MCF 10A (cell line): Measurements from ENCODE around the gene NANOS2. TPM values are rescaled to one million over a fixed set of nuclear protein-coding genes. Genes with fewer than 3 reads are reported as not detected.

ENCODE experiments used
- BruUV-seq: library from RNA; stranded (reverse); fragments of 400-500 nt; replicated peaks from 2 replicates; lab custom pipeline; 2021; lab: Mats Ljungman, UMichigan
- CTCF ChIA-PET: fragments of 300-600 bp; sonication (Branson Sonifier 250); formaldehyde crosslinking; extraction: SDS; loops from one replicate; lab custom pipeline; 2021; ENCODE audit warnings: antibody characterized with exemption, inconsistent platforms; lab: Yijun Ruan, JAX
- POLR2A ChIA-PET: fragments of 300-600, 350-650 bp; sonication (Branson Sonifier 250); formaldehyde crosslinking; extraction: SDS; loops from one replicate; lab custom pipeline; 2020; ENCODE audit warnings: antibody characterized with exemption, inconsistent platforms; lab: Yijun Ruan, JAX
- DNase-seq: peaks from one replicate; pipeline ENCODE4 v3.0.0-alpha.2; 2018; ENCODE audit not compliant: unreplicated experiment
- H3K27ac Mint-ChIP-seq: one replicate; pipeline ENCODE4 v1.8.0; 2022; ENCODE audit warnings: mild to moderate bottlenecking, low read depth, mixed read lengths; ENCODE audit not compliant: unreplicated experiment
- H3K27me3 Mint-ChIP-seq: one replicate; pipeline ENCODE4 v1.8.0; 2022; ENCODE audit warnings: mixed read lengths; ENCODE audit not compliant: insufficient read depth, unreplicated experiment
- H3K36me3 Mint-ChIP-seq: one replicate; pipeline ENCODE4 v1.8.0; 2022; ENCODE audit warnings: mild to moderate bottlenecking, moderate library complexity, mixed read lengths; ENCODE audit not compliant: insufficient read depth, unreplicated experiment
- H3K4me1 Mint-ChIP-seq: one replicate; pipeline ENCODE4 v1.8.0; 2022; ENCODE audit warnings: mixed read lengths; ENCODE audit not compliant: insufficient read depth, unreplicated experiment
- H3K4me3 Mint-ChIP-seq: one replicate; pipeline ENCODE4 v1.8.0; 2022; ENCODE audit warnings: mild to moderate bottlenecking, moderate library complexity, mixed read lengths; ENCODE audit not compliant: unreplicated experiment
- H3K9me3 Mint-ChIP-seq: one replicate; pipeline ENCODE4 v1.8.0; 2022; ENCODE audit warnings: mixed read lengths; ENCODE audit not compliant: unreplicated experiment
- intact Hi-C: fragments of 100-400 bp; cut with micrococcal nuclease; formaldehyde crosslinking; loops from 2 replicates; pipeline ENCODE4 v1.14.1; 2022
- total RNA-seq: library from RNA; stranded (reverse); gene quantifications from 2 replicates; pipeline ENCODE4 v1.2.3, GENCODE V29; 2022
- TF ChIP-seq, protein P1 (sequence below): fragments of 200-600 bp; IDR thresholded peaks from one replicate; pipeline ENCODE4 v1.8.0; 2022; ENCODE audit warnings: antibody characterized with exemption, mild to moderate bottlenecking; ENCODE audit not compliant: unreplicated experiment

Gene NANOS2
- total RNA-seq, 1 experiment from 2014 or later: not detected

DNA sequence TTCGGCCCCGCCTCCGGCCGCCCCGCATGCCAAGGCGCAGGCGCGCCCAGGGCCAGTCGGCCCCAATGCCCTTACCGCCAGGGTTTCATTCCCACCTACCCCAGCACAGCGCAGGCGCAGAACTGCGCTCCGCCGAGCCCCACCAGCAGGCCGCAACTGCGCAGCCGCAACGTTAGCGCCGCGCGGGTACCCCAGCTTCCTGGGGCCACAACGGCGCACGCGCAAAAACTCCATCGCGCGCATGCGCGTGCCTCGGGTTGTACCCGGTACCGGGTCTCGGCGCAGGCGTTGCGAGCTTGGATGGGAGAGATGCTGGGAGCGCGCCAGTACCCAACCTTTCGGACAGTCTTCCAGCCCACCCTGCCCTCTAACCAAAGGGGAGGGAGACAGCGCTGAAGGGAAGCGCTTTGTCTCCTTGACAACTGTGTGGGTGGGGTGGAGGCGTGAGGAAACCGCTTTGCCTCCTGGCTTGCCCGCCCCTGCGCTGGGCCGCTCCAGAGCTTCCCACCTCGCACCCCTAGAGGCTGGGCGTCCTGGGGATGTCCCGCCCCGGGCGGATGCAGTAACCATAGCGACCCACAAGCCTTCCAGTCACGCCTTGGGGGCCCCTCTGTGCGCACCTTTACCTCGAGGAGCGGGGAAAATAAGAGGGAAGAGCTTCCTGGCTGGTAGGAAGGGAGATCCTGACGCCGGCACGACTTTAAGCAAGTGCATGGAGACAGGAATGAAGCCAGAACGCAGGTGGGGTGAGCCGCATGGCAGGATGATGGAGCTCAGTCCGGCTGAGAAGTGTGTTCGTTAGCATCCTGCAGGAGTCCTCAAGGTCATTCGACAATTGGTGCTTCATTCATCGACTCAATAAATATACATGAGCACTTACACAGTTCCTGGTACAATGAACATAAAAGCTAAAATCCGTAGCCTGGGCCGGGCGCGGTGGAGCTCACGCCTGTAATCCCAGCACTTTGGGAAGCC lies 11.6 kb downstream of the NANOS2 start:
- intact Hi-C loops: no loop called here
- peak overlapping the region; percentile 98 for H3K4me3 Mint-ChIP-seq
- H3K36me3 Mint-ChIP-seq: peaks cover 31% of the 10 kb centered on the region
- TF ChIP-seq, protein P1, sequence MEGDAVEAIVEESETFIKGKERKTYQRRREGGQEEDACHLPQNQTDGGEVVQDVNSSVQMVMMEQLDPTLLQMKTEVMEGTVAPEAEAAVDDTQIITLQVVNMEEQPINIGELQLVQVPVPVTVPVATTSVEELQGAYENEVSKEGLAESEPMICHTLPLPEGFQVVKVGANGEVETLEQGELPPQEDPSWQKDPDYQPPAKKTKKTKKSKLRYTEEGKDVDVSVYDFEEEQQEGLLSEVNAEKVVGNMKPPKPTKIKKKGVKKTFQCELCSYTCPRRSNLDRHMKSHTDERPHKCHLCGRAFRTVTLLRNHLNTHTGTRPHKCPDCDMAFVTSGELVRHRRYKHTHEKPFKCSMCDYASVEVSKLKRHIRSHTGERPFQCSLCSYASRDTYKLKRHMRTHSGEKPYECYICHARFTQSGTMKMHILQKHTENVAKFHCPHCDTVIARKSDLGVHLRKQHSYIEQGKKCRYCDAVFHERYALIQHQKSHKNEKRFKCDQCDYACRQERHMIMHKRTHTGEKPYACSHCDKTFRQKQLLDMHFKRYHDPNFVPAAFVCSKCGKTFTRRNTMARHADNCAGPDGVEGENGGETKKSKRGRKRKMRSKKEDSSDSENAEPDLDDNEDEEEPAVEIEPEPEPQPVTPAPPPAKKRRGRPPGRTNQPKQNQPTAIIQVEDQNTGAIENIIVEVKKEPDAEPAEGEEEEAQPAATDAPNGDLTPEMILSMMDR: no peak
- DNase-seq: peak; percentile 98
- H3K9me3 Mint-ChIP-seq: no peaks in the 10 kb centered on the region
- no peaks in the 10 kb centered on the region for H3K27me3 Mint-ChIP-seq
- no peak overlapping the region for H3K27ac Mint-ChIP-seq
- no TSS peak for BruUV-seq
- POLR2A ChIA-PET: interaction anchor here (0.6 to 4.4 kb wide), 17 partner anchors 8 to 759 kb away, joined by 3 to 46 read pairs (median 3); partner anchors contain the start of genes CCDC61, FOXA3, IRF2BP1 and SYMPK
- CTCF ChIA-PET: interaction anchor here (0.6 to 1.9 kb wide), 7 partner anchors 9 to 561 kb away, joined by 3 to 8 read pairs (median 4); no protein-coding TSS in a partner anchor
- peaks cover 6% of the 10 kb centered on the region for H3K4me1 Mint-ChIP-seq

DNA sequence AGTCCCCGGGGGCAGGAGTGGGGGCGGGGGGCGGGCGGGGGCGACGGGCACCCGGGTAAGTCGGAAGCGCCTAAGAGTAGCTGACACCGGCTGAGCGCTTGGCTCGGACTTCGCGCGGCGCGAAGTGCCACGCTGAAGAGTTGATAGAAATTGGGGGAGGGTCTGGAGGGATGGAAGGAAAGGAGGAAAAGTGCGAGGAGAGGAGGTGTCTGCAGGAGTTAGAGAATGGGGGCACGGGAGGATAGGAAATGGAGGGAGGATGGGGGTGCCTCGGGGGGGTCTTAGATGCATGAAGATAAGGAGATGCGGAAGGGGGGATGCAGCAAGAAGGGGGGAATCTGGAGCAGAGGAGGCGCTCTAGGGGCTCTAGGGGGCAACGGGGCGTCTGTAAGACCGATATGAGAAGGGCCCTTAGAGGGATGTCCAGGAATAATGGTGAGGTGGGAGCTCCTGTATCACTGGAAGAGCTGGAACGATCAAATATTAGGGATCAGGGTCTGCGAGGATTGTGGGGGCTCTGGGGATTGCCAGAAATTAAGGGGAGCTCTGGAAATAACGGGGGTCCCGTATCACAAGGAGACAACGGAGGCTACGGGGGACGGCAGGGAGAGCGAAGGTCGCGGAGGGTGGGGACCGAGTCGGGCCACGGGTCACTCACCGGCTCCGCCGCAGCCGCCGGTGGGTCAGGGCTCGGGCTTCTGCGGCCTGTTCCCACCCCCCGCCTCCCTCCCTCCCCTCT lies 12.5 kb downstream of the NANOS2 start, which contains the start of gene MYPOP:
TSS of gene MYPOP (minus strand) at position 702 of the 739 bp plus-strand sequence. CDS start 840 bp downstream, outside the sequence.
- CTCF ChIA-PET: interaction anchor here (0.7 to 1.9 kb wide), 5 partner anchors 10 to 379 kb away, joined by 3 to 8 read pairs (median 5); no protein-coding TSS in a partner anchor
- peaks cover 40% of the 10 kb centered on the region for H3K36me3 Mint-ChIP-seq
- intact Hi-C loops: no loop called here
- POLR2A ChIA-PET: interaction anchor here (0.6 to 4.4 kb wide), 14 partner anchors 15 to 759 kb away, joined by 3 to 46 read pairs (median 4); partner anchors contain the start of genes CCDC61, FOXA3, IRF2BP1 and SYMPK
- peak within 1 kb of the TSS; percentile 83 for H3K27ac Mint-ChIP-seq
- H3K4me1 Mint-ChIP-seq: peaks cover 6% of the 10 kb centered on the region
- TF ChIP-seq, protein P1: no peak
- H3K9me3 Mint-ChIP-seq: no peaks in the 10 kb centered on the region
- peak; percentile 16 for DNase-seq
- BruUV-seq: no TSS peak
- H3K4me3 Mint-ChIP-seq: peak within 1 kb of the TSS; percentile 98
- H3K27me3 Mint-ChIP-seq: no peaks in the 10 kb centered on the region

DNA sequence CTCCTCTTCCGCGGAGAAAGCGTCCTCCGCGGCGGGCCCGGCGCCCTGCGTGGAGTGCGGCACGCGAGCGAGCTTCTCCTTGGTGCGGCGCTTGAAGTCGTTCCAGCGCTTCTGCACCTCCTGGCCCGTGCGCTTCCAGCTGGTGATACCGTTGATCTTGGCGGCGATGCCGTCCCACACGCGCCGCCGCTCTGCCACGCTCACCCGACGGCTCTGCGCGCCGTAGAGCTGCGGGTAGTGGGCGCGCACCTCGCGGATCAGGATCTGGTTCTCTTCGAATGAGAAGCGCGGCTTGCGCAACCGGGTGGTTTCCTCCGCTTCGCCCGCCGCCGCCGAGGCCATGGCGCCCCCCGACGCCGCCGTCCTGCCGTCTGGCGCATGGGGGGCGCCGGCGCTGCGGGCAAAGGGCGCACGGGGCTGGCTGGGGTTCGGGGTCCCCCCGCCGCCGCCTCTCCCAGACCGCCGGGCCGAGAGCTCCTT lies 13.1 kb downstream of the NANOS2 start:
- Mint-ChIP-seq H3K36me3 (peaks cover 43% of the 10 kb centered on the region), H3K4me1 (peaks cover 6% of the 10 kb centered on the region), H3K27me3 (no peaks in the 10 kb centered on the region), H3K4me3 (peak overlapping the region; percentile 98), H3K27ac (peak overlapping the region; percentile 83), H3K9me3 (no peaks in the 10 kb centered on the region)
- peak; percentile 29 for DNase-seq
- intact Hi-C loops: no loop called here
- CTCF ChIA-PET: interaction anchor here (1.5 to 1.9 kb wide), 3 partner anchors 10 to 84 kb away, joined by 5 to 8 read pairs (median 7); no protein-coding TSS in a partner anchor
- BruUV-seq: no TSS peak
- TF ChIP-seq, protein P1: no peak
- POLR2A ChIA-PET: interaction anchor here (0.7 to 4.4 kb wide), 6 partner anchors 15 to 233 kb away, joined by 3 to 46 read pairs (median 4); partner anchors contain the start of genes CCDC61, IRF2BP1 and SYMPK
